Measurements from ENCODE around the gene TEPSIN.

TEPSIN gene

GRCh38 chr17:81238815-81239713 is at the start of gene TEPSIN, which contains the start of gene NDUFAF8:
Gene TEPSIN, minus strand, starts transcription at chr17:81239055. Its CDS starts 22 bp downstream, at chr17:81239033.
Gene NDUFAF8, plus strand, starts transcription at chr17:81239318. Its CDS starts 46 bp downstream, at chr17:81239364.
- peak; percentile 99 for DNase-seq (ENCODE audit: low spot score)

- DNase-seq (ENCODE audit: low spot score), result no peak
Observed at GRCh38 chr17:81287741-81288430, 49.0 kb upstream of the TEPSIN start.

GRCh38 chr17:81287152-81287551 is 48.3 kb upstream of the TEPSIN start:
- DNase-seq (ENCODE audit: low spot score), result no peak

GRCh38 chr17:81286491-81287145 is 47.8 kb upstream of the TEPSIN start:
- DNase-seq (ENCODE audit: low spot score), result no peak

GRCh38 chr17:81285894-81286293 is 47.0 kb upstream of the TEPSIN start:
- no peak for DNase-seq (ENCODE audit: low spot score)

- no peak for DNase-seq (ENCODE audit: low spot score)
Observed at GRCh38 chr17:81285179-81285878, 46.5 kb upstream of the TEPSIN start.

- DNase-seq (ENCODE audit: low spot score), result no peak
Observed at GRCh38 chr17:81282876-81283275, 44.0 kb upstream of the TEPSIN start.

GRCh38 chr17:81282141-81282540 is 43.3 kb upstream of the TEPSIN start:
- no peak for DNase-seq (ENCODE audit: low spot score)

- no peak for DNase-seq (ENCODE audit: low spot score)
Observed at GRCh38 chr17:81280571-81280970, 41.7 kb upstream of the TEPSIN start.

- DNase-seq (ENCODE audit: low spot score), result no peak
Observed at GRCh38 chr17:81279278-81280275, 40.7 kb upstream of the TEPSIN start.

- no peak for DNase-seq (ENCODE audit: low spot score)
Observed at GRCh38 chr17:81278831-81279230, 40.0 kb upstream of the TEPSIN start.

GRCh38 chr17:81277946-81278693 is 39.3 kb upstream of the TEPSIN start:
- no peak for DNase-seq (ENCODE audit: low spot score)

- DNase-seq (ENCODE audit: low spot score), result no peak
Observed at GRCh38 chr17:81277421-81277820, 38.6 kb upstream of the TEPSIN start.

- no peak for DNase-seq (ENCODE audit: low spot score)
Observed at GRCh38 chr17:81276781-81277180, 37.9 kb upstream of the TEPSIN start.

GRCh38 chr17:81274471-81274855 is 35.6 kb upstream of the TEPSIN start:
- no peak for DNase-seq (ENCODE audit: low spot score)

GRCh38 chr17:81273698-81274470 is 35.0 kb upstream of the TEPSIN start:
- DNase-seq (ENCODE audit: low spot score), result no peak

GRCh38 chr17:81272616-81273015 is 33.8 kb upstream of the TEPSIN start:
- DNase-seq (ENCODE audit: low spot score), result no peak

- DNase-seq (ENCODE audit: low spot score), result no peak
Observed at GRCh38 chr17:81271226-81271625, 32.4 kb upstream of the TEPSIN start.

- DNase-seq (ENCODE audit: low spot score), result no peak
Observed at GRCh38 chr17:81270279-81270678, 31.4 kb upstream of the TEPSIN start.

All from SW480 (cell line).